GM21737 (cell line): ENCODE measurements around the gene MYO1D.

Experiments
- ATAC-seq: cut with Tn5 transposase; IDR thresholded peaks from one replicate; pipeline ENCODE4 v1.9.1; 2021; ENCODE audit warnings: mild to moderate bottlenecking, moderate library complexity; ENCODE audit not compliant: unreplicated experiment

Gene MYO1D

GRCh38 chr17:32493976-32494513 lies 382.9 kb downstream of the MYO1D start:
- no peak for ATAC-seq

- no peak for ATAC-seq
These were observed 383.4 kb downstream of the MYO1D start for GRCh38 chr17:32493571-32493970.

GRCh38 chr17:32492648-32493289 lies 384.2 kb downstream of the MYO1D start:
- ATAC-seq, result no peak

GRCh38 chr17:32492264-32492589 lies 384.7 kb downstream of the MYO1D start:
- no peak for ATAC-seq

- ATAC-seq, result no peak
These were observed 385.3 kb downstream of the MYO1D start for GRCh38 chr17:32491371-32492263.

- no peak for ATAC-seq
These were observed 386.8 kb downstream of the MYO1D start for GRCh38 chr17:32490101-32490482.

- ATAC-seq, result no peak
These were observed 387.4 kb downstream of the MYO1D start for GRCh38 chr17:32489320-32490100.

- no peak for ATAC-seq
These were observed 388.2 kb downstream of the MYO1D start for GRCh38 chr17:32488604-32489180.

GRCh38 chr17:32488177-32488542 lies 388.8 kb downstream of the MYO1D start:
- no peak for ATAC-seq

- no peak for ATAC-seq
These were observed 389.3 kb downstream of the MYO1D start for GRCh38 chr17:32487473-32488176.

GRCh38 chr17:32486701-32487472 lies 390.0 kb downstream of the MYO1D start, which contains the start of gene CDK5R1:
Gene CDK5R1, plus strand, starts transcription at chr17:32486993. Its CDS starts 628 bp downstream, at chr17:32487621.
- ATAC-seq, result peak; percentile 44

GRCh38 chr17:32486111-32486700 lies 390.7 kb downstream of the MYO1D start:
- peak; percentile 43 for ATAC-seq

GRCh38 chr17:32485261-32486110 lies 391.4 kb downstream of the MYO1D start:
- no peak for ATAC-seq

- no peak for ATAC-seq
These were observed 392.3 kb downstream of the MYO1D start for GRCh38 chr17:32484628-32485027.

- ATAC-seq, result no peak
These were observed 392.9 kb downstream of the MYO1D start for GRCh38 chr17:32484041-32484461.

GRCh38 chr17:32483451-32484019 lies 393.4 kb downstream of the MYO1D start:
- no peak for ATAC-seq

GRCh38 chr17:32482568-32483320 lies 394.2 kb downstream of the MYO1D start:
- ATAC-seq, result no peak
